GM12874 (cell line): ENCODE results near the gene GLCE.

Experiments
- TF ChIP-seq, protein P1 (sequence below): IDR thresholded peaks from 2 replicates; pipeline ENCODE4 v1.5.1; 2011; ENCODE audit warnings: low read depth, mild to moderate bottlenecking, control low read depth, low read length, moderate library complexity; ENCODE audit not compliant: insufficient read depth

GLCE gene

DNA sequence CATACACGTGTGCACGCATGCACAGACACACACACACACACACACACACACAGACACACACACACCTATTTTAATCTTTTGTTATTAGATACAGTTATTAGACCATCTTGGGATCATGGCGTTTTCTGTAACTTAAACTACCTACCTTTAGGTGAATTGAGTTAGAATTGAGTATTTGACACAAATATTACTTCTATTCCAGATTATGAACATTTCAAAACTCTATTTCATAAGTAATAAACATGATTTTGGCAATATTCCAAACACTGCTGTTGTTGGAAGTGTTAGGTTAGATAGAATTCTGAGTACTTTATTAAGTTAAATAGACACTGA, 65.6 kb downstream of the GLCE start:
- TF ChIP-seq, protein P1, sequence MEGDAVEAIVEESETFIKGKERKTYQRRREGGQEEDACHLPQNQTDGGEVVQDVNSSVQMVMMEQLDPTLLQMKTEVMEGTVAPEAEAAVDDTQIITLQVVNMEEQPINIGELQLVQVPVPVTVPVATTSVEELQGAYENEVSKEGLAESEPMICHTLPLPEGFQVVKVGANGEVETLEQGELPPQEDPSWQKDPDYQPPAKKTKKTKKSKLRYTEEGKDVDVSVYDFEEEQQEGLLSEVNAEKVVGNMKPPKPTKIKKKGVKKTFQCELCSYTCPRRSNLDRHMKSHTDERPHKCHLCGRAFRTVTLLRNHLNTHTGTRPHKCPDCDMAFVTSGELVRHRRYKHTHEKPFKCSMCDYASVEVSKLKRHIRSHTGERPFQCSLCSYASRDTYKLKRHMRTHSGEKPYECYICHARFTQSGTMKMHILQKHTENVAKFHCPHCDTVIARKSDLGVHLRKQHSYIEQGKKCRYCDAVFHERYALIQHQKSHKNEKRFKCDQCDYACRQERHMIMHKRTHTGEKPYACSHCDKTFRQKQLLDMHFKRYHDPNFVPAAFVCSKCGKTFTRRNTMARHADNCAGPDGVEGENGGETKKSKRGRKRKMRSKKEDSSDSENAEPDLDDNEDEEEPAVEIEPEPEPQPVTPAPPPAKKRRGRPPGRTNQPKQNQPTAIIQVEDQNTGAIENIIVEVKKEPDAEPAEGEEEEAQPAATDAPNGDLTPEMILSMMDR: no peak

DNA sequence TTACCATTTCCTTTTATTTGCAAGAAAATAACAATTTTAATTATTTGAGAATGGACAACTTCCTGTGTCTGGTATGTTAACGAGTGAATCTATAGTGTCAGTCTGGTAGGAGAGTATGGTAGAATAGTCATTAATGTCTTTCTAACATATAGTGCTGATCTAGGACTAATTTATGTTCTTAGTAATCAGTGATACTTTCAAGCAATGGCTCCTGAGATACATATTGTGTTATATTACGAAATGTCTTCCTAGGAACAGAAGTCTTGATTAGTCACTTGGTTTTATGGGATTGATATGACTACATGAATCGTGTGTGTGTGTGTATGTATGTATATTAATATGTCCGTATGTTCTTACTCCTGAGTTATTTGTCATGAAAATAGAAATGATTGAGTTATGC, 71.7 kb downstream of the GLCE start:
- TF ChIP-seq, protein P1: no peak

DNA sequence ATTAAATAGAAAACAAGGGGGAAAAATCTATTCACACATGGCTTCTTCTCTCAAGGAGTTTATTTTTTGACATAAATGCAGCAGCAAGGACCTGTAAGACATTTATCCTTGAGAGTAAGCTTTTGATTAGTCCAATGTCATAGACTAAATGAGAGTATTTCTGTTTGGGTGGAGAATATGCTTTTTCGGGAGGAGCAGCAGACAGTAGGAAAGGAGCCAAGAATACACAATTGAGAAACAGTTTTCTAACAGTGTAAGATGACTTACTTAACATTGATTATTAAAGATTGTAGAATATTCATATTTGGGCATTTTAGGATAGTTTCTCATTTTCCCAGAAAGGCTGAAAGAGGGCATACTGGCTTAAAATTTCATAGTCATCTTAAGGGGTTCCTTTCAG, 72.3 kb downstream of the GLCE start:
- TF ChIP-seq, protein P1: no peak

DNA sequence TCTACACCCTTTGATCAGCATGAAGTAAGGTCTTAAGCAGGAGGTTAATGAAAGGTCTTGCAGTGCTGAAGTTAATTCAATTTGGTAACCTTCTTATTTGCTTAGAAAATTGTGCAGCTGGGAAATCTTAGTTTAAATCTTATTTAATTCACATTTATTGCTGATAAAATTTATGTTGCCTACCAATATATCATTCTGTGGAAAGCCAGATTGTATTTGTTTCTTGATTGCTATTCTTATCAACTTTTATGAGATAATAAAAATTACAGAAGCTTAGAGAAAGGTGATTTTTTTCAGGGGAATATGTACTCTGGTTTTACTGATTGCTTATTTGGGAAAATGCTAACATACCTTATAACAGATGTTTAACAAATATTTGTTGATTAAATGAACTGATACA, 74.2 kb downstream of the GLCE start:
- TF ChIP-seq, protein P1: no peak

DNA sequence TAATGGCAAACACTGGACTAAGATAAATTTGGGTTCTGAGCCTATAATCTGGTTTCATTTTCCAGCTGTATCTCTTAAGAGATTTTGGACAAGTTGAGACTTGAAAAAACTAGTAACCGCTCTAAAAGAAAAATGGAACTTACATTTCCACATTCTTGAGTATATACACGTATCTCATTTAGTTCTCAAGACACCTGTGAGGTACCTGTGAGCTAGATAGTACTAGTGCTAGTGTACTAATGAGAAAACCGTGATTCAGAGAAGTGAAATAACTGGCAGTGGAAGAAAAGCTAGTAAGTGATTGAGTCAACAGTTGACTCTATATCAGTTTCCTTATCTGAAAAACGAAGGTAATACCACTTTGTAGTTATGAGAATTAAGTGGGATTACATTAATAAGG, 76.1 kb downstream of the GLCE start:
- TF ChIP-seq, protein P1: no peak

DNA sequence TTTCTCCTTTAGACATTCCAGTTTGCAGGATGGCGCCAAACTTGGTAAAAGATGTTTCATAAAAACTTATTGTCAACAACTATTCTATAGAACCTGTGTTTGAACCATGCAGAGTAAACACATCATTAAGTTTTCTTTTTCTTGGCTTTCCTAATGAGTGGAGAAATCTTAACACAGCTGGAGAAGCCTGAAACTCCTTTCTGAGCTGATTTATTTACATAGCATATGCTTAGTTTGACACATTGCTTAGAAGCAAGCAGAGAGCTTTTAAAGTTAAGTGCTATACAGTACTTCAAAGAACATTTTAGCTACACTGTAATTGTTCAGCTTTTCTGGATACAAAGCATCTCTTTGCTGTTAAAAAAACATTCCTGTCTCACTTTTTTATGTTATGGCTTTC, 77.3 kb downstream of the GLCE start:
- TF ChIP-seq, protein P1: no peak

DNA sequence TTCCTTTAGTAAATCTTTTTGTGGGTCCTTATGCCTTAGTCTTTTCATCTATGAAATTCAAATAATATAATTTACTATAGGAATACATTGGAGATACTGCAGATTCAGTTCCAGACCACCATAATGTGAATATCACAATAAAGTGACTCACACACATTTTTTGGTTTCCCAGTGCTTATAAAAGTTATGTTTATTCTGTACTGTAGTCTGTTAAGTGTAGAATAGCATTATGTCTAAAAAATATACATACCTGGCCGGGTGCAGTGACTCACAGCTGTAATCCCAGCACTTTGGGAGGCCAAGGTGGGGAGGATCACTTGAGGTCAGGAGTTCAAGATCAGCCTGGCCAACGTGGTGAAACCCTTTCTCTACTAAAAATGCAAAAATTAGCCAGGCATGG, 84.4 kb downstream of the GLCE start:
- TF ChIP-seq, protein P1: no peak

DNA sequence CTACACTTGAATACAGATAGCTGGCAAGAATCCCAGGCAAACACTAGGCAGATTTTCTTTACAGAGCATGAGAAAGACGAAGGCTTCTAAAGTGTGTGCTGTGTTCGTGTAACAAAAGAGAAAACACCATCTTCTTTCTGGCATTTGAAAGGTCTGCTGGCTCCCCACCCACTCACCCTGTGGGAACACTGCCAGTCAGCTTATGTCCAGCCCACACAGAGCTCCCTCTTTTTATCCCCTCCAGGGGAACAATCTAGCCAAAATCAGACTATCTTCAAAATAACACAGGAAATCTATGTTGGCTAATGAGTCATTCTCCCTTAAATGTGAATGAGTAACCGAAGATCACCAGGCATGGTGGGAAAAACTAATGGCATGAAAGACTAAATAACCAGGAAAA, 92.7 kb downstream of the GLCE start:
- TF ChIP-seq, protein P1: no peak
